ENCODE results near the gene TRIP6. TPM values are rescaled to one million over a fixed set of nuclear protein-coding genes. Genes with fewer than 3 reads are reported as not detected.

TRIP6 gene
- total and polyA plus RNA-seq, 8 donors, result 24.1 to 57.6 (median 34.5) TPM

- H3K27ac ChIP-seq, result no peak overlapping the region
- H3K27me3 ChIP-seq, result no peaks in the 10 kb centered on the region
- FAIRE-seq (no peak), ATAC-seq (no peak), DNase-seq (peak in 2 of 6 donors; percentile 25 to 73)
- WGBS, 2 donors, result 91 to 93% methylated on average over 39 to 43 of the region's 43 CpGs
- TF ChIP-seq CTCF (IDR thresholded peaks at IDR 0.05), result no peak
- H3K36me3 ChIP-seq, result peaks cover 0 to 43% (median 21%) of the 10 kb centered on the region in 3 donors
- no peaks in the 10 kb centered on the region for H3K9me3 ChIP-seq
- intact Hi-C loops (cut with DNase I), result no loop called here
- H3K4me1 ChIP-seq, result peaks cover 0 to 3% (median 0%) of the 10 kb centered on the region in 3 donors
- H3K4me3 ChIP-seq, result no peak overlapping the region
Observed at GRCh38 chr7:100822236-100823139, 44.7 kb upstream of the TRIP6 start.

- no peak overlapping the region for H3K4me3 ChIP-seq
- peak in 1 of 6 donors; percentile 31 for DNase-seq
- no peak for TF ChIP-seq CTCF (IDR thresholded peaks at IDR 0.05)
- ATAC-seq, result no peak
- no peak overlapping the region for H3K27ac ChIP-seq
- intact Hi-C loops (cut with DNase I), result no loop called here
- no peak for FAIRE-seq
- WGBS, 2 donors, result 81 to 83% methylated on average over 6 to 7 of the region's 7 CpGs
- no peaks in the 10 kb centered on the region for H3K27me3 ChIP-seq
- H3K9me3 ChIP-seq, result no peaks in the 10 kb centered on the region
- H3K36me3 ChIP-seq, result peaks cover 0 to 39% (median 21%) of the 10 kb centered on the region in 3 donors
- peaks cover 0 to 3% (median 0%) of the 10 kb centered on the region in 3 donors for H3K4me1 ChIP-seq
Observed at GRCh38 chr7:100823140-100823525, 44.1 kb upstream of the TRIP6 start.

GRCh38 chr7:100823534-100823933 is 43.7 kb upstream of the TRIP6 start:
- WGBS, 2 donors, result 94 to 95% methylated on average over 31 of the region's 31 CpGs
- intact Hi-C loops (cut with DNase I), result no loop called here

GRCh38 chr7:100824499-100825214 is 42.5 kb upstream of the TRIP6 start:
- Histone ChIP-seq H3K36me3 (peaks cover 0 to 29% (median 15%) of the 10 kb centered on the region in 3 donors), H3K4me1 (peaks cover 0 to 7% (median 0%) of the 10 kb centered on the region in 3 donors), H3K4me3 (peak overlapping the region in 2 of 4 donors; percentile 71 to 74), H3K9me3 (no peaks in the 10 kb centered on the region), H3K27ac (no peak overlapping the region), H3K27me3 (no peaks in the 10 kb centered on the region)
- intact Hi-C loops (cut with DNase I), result no loop called here
- DNase-seq, result no peak
- no peak for FAIRE-seq
- no peak for TF ChIP-seq CTCF (IDR thresholded peaks at IDR 0.05)
- WGBS, 2 donors, result 33 to 41% methylated on average over 18 of the region's 18 CpGs
- ATAC-seq, result no peak

More at GRCh38 chr7:100823534-100823933, 43.7 kb upstream of the TRIP6 start:
- no peak overlapping the region for H3K27ac ChIP-seq
- H3K4me1 ChIP-seq, result peaks cover 0 to 7% (median 0%) of the 10 kb centered on the region in 3 donors
- no peaks in the 10 kb centered on the region for H3K9me3 ChIP-seq
- peak in 2 of 6 donors; percentile 37 to 75 for DNase-seq
- no peak overlapping the region for H3K4me3 ChIP-seq
- no peak for TF ChIP-seq CTCF (IDR thresholded peaks at IDR 0.05)
- H3K27me3 ChIP-seq, result no peaks in the 10 kb centered on the region
- H3K36me3 ChIP-seq, result peaks cover 0 to 35% (median 18%) of the 10 kb centered on the region in 3 donors
- ATAC-seq, result no peak
- no peak for FAIRE-seq
